SK-N-MC (cell line): ENCODE data around the gene FKRP.

Source experiments
- EZH2 ChIP-seq: fragments of 200-600 bp; sonication (generic); IDR thresholded peaks from one replicate; pipeline ENCODE4 v1.6.1; 2017; ENCODE audit warnings: antibody characterized with exemption
- FOXP2 ChIP-seq: optimal IDR thresholded peaks from 2 replicates; pipeline ENCODE3; 2011; ENCODE audit warnings: mild to moderate bottlenecking, moderate library complexity; ENCODE audit not compliant: insufficient read depth; ENCODE audit errors: extremely low read length, control extremely low read depth
- POLR2AphosphoS5 ChIP-seq: IDR thresholded peaks from 2 replicates; pipeline ENCODE4 v1.6.1; 2012; ENCODE audit warnings: mild to moderate bottlenecking, low read depth, low read length, borderline replicate concordance

DNA sequence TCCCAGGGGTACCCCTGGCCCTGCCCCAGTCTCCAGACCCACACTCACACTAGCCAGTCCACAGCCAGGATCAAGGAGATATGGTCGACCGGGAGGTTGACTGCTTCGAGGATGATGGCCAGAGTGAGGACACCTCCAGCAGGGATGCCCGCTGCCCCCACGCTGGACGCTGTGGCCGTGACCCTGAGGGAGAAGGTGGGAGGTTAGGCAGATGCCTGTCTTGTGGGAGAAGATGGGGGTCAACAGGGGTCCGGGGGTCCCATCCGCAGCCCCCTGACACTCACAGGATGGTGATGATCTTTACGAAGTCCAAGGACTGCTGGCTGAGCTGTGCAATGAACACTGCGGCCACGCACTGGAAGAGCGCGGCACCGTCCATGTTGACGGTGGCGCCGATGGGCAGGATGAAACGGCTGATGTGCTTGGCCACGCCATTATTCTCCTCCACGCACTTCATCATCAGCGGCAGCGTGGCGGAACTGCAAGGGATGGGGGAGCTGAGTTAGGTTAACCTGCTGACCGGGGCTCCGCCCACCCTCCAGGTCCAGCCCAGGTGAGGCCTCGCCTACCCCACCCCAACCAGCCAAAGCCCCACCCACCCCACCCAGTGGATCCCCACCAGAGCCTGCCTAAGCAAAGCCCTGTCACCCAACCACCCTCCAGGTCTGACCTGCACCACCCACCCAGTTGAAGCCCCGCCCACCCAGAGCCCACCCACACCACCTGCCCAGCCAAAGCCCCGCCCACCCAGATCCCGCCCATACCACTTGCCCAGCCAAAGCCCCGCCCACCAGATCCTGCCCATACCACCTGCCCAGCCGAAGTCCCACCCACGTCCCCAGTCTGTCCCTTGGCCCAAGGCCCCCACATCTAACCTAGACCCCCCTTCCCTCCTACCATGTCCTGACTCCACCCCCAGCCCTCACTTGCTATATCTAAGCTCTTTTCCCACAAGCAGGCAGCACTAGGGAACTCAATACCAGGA, 31.4 kb downstream of the FKRP start:
- TF ChIP-seq POLR2AphosphoS5 (no peak), EZH2 (no peak), FOXP2 (no peak)
